Measurements from ENCODE around the gene VCP.

The VCP gene

GRCh38 chr9:35079426-35080341 lies 7.3 kb upstream of the VCP start, which contains the start of gene FANCG:
Gene FANCG, minus strand, starts transcription at chr9:35079942. Its CDS starts 418 bp downstream, at chr9:35079524.
- H3K79me2 ChIP-seq (ENCODE audit: insufficient read depth, low read length) = peaks cover 23% of the 10 kb centered on the region
- no peaks in the 10 kb centered on the region for H3K9me2 ChIP-seq (replicated peaks; ENCODE audit: insufficient read depth, low read length)
- peak within 1 kb of the TSS; percentile 94 for H2AFZ ChIP-seq (ENCODE audit: low read depth, low read length, severe bottlenecking)
- H3K9ac ChIP-seq (ENCODE audit: low read length) = peak within 1 kb of the TSS; percentile 80
- peak within 1 kb of the TSS; percentile 81 for H3K27ac ChIP-seq (ENCODE audit: low read depth, low read length)
- 0 out of 2 replicates have a peak, but pooled peaks cover 6% of the 10 kb centered on the region for H3F3A ChIP-seq (ENCODE audit: insufficient read depth)
- H3K36me3 ChIP-seq (ENCODE audit: low read length) = no peaks in the 10 kb centered on the region
- H4K20me1 ChIP-seq (ENCODE audit: low read depth, low read length) = no peaks in the 10 kb centered on the region
- H3K9me3 ChIP-seq (ENCODE audit: insufficient read depth, low read length) = no peaks in the 10 kb centered on the region
- peak within 1 kb of the TSS; percentile 78 for H3K4me3 ChIP-seq (ENCODE audit: insufficient read depth, low read length, poor library complexity, severe bottlenecking)
- peak within 1 kb of the TSS; percentile 91 for H3K4me2 ChIP-seq (ENCODE audit: low read depth, low read length, poor library complexity, severe bottlenecking)
- TF ChIP-seq EZH2phosphoT487 (conservative IDR thresholded peaks at IDR 0.05; ENCODE audit: low read length) (no peak), CTCF (IDR thresholded peaks at IDR 0.05; ENCODE audit: insufficient read depth, low read length, poor library complexity, severe bottlenecking) (no peak)
- H3K27me3 ChIP-seq (ENCODE audit: low read length) = no peaks in the 10 kb centered on the region

GRCh38 chr9:35079041-35079425 lies 6.6 kb upstream of the VCP start:
- Histone ChIP-seq H4K20me1 (ENCODE audit: low read depth, low read length) (no peaks in the 10 kb centered on the region), H3K9ac (ENCODE audit: low read length) (peak overlapping the region; percentile 80), H3K36me3 (ENCODE audit: low read length) (no peaks in the 10 kb centered on the region), H3K9me2 (replicated peaks; ENCODE audit: insufficient read depth, low read length) (no peaks in the 10 kb centered on the region), H3K9me3 (ENCODE audit: insufficient read depth, low read length) (no peaks in the 10 kb centered on the region), H3F3A (ENCODE audit: insufficient read depth) (0 out of 2 replicates have a peak, but pooled peaks cover 6% of the 10 kb centered on the region), H2AFZ (ENCODE audit: low read depth, low read length, severe bottlenecking) (peak overlapping the region; percentile 94), H3K4me3 (ENCODE audit: insufficient read depth, low read length, poor library complexity, severe bottlenecking) (peak overlapping the region; percentile 78), H3K4me2 (ENCODE audit: low read depth, low read length, poor library complexity, severe bottlenecking) (peak overlapping the region; percentile 91), H3K79me2 (ENCODE audit: insufficient read depth, low read length) (peaks cover 23% of the 10 kb centered on the region), H3K27ac (ENCODE audit: low read depth, low read length) (peak overlapping the region; percentile 81), H3K27me3 (ENCODE audit: low read length) (no peaks in the 10 kb centered on the region)
- TF ChIP-seq EZH2phosphoT487 (conservative IDR thresholded peaks at IDR 0.05; ENCODE audit: low read length) = no peak
- TF ChIP-seq CTCF (IDR thresholded peaks at IDR 0.05; ENCODE audit: insufficient read depth, low read length, poor library complexity, severe bottlenecking) = no peak

- Histone ChIP-seq H3K4me3 (ENCODE audit: insufficient read depth, low read length, poor library complexity, severe bottlenecking) (peak overlapping the region; percentile 78), H3K9ac (ENCODE audit: low read length) (peak overlapping the region; percentile 80), H3K27ac (ENCODE audit: low read depth, low read length) (peak overlapping the region; percentile 81; the same call in 1 of the 2 replicates)
Measured at GRCh38 chr9:35078066-35078465, 5.6 kb upstream of the VCP start.

More at GRCh38 chr9:35078066-35078465, 5.6 kb upstream of the VCP start:
- Histone ChIP-seq H3K4me2 (ENCODE audit: low read depth, low read length, poor library complexity, severe bottlenecking) (peak overlapping the region; percentile 91), H2AFZ (ENCODE audit: low read depth, low read length, severe bottlenecking) (no peak overlapping the region), H3F3A (ENCODE audit: insufficient read depth) (peaks cover 14% of the 10 kb centered on the region), H3K9me3 (ENCODE audit: insufficient read depth, low read length) (no peaks in the 10 kb centered on the region), H3K27me3 (ENCODE audit: low read length) (no peaks in the 10 kb centered on the region), H4K20me1 (ENCODE audit: low read depth, low read length) (no peaks in the 10 kb centered on the region), H3K36me3 (ENCODE audit: low read length) (no peaks in the 10 kb centered on the region), H3K79me2 (ENCODE audit: insufficient read depth, low read length) (peaks cover 23% of the 10 kb centered on the region), H3K9me2 (replicated peaks; ENCODE audit: insufficient read depth, low read length) (no peaks in the 10 kb centered on the region)
- no peak for TF ChIP-seq CTCF (IDR thresholded peaks at IDR 0.05; ENCODE audit: insufficient read depth, low read length, poor library complexity, severe bottlenecking)
- no peak for TF ChIP-seq EZH2phosphoT487 (conservative IDR thresholded peaks at IDR 0.05; ENCODE audit: low read length)
